ENCODE measurements around the gene CDON.
A peak's percentile ranks its signal among the peaks of the same experiment; 100 is the strongest.
"Not testable (repeated sequence)": the region's sequence is repeated elsewhere in the genome, so short reads cannot be mapped to it uniquely, and the experiment has no call there.

Gene CDON

DNA sequence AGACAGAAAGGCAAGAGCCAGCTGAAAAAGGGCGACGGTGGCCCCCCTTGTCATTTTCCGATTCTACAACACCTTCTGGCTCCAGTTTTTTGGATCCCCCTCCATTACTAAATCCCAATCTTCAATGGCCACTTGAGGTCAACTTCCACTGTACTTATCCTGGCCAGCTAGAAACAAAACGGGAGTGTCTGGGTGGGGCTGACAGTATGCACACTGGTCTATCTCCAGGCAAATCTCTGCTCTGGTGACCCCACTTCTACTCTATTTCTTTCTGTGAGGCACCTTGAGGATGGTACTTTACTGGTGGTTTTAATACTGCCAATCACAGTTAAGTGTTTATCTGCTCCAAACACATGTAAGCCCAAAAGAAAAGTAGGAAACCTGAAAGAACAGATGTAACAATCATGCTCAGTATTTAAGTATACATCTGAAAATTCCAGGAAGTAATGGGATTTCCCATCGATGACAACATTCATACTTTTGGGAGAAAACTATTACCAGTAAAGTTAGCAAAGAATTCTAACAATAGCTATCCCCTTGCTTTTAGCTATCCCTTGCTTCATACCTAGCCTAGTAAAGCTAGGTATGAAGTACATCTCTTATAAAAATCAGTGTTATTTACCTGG is 16.0 kb downstream of the CDON start:
- DNase-seq (ENCODE audit: low read depth in 2 of 2), result no peak

DNA sequence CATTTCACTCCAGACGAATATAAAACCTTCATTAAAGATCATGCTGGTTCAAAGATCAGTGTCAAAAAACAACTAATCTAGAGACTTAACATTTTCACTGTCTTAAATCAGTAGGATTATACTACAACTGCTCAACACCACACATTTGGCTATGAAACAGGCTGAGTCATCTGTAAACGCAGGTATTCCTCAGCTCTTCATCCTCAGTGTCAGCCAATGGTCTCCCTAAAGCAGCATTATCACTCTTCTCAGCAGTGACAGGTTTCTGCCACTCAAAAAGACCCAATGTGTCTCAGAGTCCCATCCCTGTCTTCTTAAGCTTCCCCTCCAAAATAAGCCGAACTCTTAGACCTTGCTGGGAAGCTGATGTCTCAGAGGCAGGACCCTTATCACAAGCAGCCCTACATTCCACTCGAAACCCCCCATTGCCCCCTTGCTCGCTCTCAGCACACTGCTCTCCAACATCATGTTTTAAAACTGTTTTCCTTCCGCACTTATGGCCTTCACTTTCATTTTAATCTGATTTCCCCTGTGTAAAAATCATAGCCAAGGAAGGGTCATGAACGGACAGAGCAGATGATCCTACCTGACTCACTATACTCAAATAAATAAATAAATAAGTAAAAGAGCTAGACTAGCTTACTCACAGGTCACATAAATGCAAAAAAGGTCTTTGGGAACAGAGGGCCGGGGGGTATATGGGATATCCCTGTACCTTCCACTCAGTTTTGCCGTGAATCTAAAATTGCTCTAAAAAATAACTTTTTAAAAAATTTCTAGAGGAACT is 23.0 kb downstream of the CDON start:
- DNase-seq (ENCODE audit: low read depth in 2 of 2), result no peak

DNA sequence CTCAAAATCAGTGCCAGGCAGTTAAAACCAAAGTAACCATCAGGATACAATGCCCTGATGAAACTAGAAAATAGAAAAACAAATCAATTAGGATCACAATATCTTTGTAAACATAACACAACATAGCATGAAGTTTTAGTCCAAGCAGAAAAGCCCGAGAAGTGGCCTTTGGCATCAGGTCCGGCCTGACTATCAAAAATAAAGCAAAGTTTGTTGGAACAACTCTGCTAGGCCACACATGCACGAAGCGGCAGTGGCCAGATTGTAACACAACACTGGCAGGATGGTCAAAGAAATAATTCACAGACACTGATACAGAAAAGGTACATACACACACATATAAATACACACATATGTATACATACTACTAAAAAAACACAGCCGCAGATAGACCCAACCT is 26.9 kb downstream of the CDON start:
- no peak for DNase-seq (ENCODE audit: low read depth in 2 of 2)

DNA sequence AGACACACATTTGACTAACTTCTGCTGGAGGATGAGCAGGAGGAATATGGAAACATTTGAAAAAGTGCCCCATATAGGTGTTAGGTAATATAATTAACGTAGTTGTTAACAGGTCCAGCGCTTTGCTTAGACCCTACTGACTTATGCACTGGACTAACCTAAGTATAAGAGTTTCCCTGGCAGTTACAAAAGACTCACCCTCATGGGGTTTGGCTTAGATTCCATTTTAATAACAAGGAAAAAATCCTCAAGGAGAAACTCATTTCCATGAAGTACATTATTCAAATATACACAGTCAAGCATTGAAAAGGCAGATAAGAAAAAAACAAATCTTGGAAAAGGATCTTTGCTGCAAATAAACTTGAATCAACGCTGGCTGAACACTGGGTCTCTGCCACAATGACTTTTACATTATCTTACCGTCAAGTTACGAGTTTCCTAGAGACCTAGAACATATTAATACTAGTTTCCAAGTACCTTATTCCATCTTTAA is 27.7 kb downstream of the CDON start:
- DNase-seq (ENCODE audit: low read depth in 2 of 2), result no peak

DNA sequence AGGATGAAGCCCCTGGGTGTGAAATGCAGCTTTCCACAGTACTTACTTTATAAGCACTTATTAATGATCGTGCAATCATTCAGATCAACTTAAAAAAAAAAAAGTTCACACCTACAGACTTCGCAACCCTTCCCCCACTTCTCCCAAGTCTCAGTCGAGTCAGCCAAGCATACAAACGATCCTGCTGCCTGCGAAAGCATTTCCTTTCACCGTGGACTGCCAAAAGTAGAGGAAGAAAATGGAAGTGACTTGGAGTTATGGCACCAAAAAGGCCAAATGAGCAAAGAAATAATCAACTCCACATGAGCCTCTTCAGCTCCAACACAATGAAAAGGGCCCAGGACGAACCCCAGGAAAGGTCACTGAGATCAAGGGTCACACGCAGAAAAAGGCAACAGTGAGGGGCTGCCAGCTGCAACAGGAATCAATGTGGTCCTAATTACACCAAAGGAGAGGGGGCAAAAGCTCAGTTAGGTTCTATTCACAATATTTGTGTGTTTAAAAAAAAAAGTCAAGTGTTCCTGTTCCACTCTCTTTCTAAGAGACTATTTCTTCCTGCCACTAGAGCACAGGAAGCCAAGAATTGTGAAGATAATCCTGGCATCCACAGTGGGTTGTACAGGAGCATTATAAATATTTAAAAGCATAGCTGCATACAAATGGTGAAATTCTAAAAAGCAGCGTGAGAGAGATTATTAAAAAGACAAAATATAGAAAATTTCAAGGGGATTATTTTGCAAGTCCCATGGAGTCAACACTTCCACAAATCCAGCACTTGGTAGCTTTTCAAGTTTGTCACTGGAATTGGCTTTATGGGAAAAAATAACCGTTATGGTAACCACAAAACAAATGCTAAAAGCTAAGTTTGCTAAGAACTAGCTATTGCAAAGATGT is 28.4 kb downstream of the CDON start:
- no peak for DNase-seq (ENCODE audit: low read depth in 2 of 2)

DNA sequence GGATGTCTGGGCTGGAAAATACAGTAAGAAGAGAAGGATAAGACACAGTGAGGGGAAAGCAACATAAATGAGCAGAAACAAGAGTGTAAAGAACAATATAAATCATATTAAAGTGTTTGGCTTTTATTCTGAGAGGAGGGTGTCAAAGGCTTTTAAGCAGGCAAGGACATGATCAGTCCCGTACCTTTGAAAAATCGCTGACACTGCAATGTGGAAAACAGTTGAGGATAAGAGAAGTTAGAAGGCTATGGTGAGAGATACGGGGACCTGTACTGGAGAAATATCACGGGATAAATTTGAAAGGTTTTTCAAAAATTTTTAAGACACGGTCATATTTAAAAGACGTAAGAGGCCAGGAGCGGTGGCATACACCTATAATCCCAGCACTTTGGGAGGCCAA is 30.3 kb downstream of the CDON start:
- DNase-seq (ENCODE audit: low read depth in 2 of 2), result no peak

DNA sequence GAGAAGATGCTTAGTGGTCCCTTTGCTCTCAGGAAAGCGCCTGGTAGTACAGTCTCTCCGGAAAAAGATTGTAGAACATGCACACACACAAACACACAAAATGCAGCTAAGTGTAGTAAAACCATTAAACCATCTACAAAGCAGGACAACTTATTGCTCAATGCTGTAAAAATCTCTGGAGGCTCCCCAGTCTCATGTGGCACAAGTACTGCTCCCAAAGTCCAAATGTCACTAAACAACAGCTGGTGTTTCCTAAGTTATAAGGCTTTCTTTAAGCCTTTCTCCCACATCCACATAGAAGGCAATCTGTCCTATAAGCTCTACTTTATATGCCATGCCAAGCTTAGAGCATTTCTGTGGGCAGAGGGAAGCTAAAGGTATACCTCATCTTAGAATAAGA is 32.9 kb downstream of the CDON start:
- DNase-seq (ENCODE audit: low read depth in 2 of 2), result no peak

DNA sequence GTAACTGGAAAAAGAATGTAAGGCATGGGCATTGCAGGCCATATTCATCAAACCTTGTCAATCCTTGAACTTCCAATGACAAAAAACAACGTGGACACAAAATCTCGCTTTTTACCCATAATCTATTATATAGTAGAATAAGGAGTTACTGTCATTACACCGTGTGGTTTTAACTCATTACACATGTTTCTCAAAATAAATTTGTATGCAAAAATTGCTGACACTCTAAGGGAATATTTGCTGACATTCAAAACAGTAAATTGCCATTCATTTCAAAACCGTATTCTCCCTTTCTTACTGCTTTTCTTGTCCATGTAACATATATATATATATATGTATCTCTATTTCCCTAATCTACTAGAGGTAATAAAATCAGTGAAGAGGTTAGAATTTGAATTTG is 33.4 kb downstream of the CDON start:
- DNase-seq (ENCODE audit: low read depth in 2 of 2), result no peak

DNA sequence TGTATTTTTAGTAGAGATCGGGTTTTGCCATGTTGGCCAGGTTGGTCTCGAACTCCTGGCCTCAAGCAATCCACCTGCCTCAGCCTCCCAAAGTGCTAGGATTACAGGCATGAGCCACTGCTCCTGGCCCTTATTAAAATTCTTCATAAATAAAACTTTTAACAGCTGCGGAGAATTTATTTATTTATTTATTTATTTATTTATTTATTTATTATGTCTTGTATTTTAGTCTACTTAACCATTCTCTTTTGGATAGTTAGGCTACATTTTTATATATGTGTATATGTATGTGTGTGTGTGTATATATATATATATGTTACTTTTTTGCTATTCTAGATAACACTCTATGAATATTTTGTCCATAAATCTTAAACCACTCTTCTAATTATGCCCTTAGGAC is 34.1 kb downstream of the CDON start:
- not testable (repeated sequence) for DNase-seq (ENCODE audit: low read depth in 2 of 2)

DNA sequence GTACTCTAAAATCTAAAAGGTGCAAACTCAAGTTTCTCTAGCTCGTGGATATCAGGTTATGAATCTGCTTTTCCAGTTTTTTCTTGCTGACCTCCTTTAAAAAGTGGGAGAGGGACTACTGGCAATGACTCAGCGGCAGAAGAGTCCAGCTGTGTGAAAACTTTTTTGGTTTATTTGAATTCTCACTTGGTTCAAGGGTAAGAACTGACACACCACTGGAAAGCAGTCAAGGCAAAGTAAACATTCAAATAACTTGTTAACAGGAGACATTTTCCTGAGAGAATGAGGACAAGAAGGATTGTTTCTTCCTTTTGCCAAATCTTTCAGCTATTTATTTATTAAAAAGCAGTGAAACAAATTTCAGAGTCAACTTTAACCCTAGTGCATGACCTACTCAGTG is 36.1 kb downstream of the CDON start:
- no peak for DNase-seq (ENCODE audit: low read depth in 2 of 2)

DNA sequence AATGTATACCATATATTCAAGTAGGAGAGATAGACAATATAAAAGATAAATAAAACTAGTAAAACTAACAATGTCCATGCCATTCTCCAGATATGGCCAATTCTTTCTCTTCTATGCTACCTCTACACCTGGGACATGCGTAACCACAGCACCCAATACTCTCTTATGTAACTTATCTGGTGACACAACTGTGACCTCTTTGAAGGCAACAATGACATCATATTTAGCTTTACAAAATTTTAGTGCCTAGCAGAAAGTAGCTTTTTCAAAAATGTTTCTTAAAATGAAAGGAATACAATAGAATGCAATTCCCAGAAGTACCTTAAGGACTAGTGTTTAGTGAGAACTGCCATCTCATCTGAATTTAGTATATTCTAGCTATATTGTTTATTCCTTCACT is 36.8 kb downstream of the CDON start:
- no peak for DNase-seq (ENCODE audit: low read depth in 2 of 2)

DNA sequence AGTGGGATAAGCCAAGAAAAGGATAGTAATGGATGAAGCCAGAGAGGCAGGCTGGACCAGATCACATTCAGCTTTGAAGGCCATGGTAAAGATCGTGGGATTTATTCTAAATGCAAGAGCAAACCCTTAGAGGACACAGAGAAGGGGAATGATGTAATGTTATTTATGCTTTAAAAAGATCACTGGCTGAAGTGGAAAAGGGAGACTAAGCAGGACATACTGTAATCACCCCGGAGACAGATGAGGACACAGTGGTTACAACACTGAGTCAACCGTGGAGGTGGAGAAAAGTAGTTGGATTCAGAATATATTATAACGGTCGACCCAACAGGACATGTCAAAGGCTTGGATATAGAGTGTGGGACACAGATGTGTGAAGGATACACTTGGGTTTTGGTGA is 38.5 kb downstream of the CDON start:
- DNase-seq (ENCODE audit: low read depth in 2 of 2), result no peak

DNA sequence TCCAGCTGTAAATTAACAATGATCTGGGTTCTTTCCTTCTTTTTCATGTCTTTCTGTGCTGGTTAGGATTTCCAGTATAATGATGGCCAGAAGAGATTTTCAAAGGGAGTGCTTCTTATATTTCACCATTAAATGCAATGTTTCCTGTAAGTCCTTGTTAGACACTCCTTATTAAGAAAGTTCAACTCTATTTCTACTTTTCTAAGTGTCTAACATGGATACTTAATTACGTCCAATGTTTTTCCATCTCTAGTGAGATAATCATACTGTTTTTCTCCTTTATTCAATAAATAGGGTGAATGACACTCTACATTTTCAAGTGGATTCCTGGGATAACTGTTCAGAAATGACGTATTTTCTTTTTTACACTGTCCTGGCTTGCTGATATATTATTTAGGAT is 49.8 kb downstream of the CDON start:
- DNase-seq (ENCODE audit: low read depth in 2 of 2), result no peak

DNA sequence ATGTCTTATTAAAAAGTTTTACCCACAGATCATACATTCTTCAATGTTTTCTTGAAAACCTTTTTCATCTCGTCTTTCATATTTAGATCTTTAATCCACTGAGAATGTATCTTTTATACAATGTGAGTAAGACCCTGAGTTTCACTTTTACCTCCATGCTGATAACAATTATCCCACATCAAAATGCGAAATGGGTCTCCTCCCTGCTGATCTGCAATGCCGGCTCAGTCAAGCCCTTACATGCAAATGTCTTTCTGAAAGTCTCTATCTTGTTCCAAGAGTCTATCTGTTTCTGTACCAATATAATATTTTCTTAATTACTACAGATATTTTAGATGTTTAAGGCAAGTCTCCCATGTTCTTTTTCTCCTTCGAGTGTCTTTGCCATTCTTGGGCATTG is 50.9 kb downstream of the CDON start:
- no peak for DNase-seq (ENCODE audit: low read depth in 2 of 2)

DNA sequence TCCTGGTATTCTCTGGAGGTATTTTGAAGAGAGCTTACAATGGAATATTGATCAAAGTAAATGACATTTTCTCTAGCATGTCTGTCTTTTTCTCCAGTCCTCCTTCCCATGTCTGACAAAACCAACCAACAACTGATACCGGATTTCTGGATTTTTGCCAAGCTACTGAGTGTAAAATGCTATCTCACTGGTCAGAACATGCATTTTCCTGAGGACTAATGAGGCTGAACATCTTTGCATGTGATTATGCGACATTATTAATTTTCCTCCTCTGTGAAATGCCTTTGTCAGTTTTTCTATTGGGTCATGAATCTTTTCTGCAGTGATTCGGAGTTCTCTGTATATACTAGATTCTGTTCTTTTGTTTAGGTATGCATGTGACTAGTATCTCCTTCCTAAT is 51.4 kb downstream of the CDON start:
- no peak for DNase-seq (ENCODE audit: low read depth in 2 of 2)

DNA sequence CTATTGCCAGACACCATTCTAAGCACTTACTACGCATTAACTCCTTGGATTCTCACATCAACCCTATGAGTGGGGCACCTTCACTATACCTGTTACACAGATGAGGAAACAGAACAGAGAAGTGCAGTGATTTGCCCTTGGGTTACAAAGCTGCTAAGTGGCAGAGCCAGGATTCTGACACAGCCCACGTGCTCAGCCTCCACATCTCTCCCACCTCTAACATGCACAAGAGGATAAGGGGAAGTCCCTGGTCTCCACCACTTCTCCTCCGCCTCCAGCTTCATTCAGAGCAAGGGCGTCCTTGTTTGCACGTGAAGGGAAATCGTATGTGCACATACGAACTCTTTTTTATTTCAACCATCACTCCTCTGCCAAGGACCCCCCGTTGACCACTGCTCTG is 53.7 kb downstream of the CDON start:
- no peak for DNase-seq (ENCODE audit: low read depth in 2 of 2)

DNA sequence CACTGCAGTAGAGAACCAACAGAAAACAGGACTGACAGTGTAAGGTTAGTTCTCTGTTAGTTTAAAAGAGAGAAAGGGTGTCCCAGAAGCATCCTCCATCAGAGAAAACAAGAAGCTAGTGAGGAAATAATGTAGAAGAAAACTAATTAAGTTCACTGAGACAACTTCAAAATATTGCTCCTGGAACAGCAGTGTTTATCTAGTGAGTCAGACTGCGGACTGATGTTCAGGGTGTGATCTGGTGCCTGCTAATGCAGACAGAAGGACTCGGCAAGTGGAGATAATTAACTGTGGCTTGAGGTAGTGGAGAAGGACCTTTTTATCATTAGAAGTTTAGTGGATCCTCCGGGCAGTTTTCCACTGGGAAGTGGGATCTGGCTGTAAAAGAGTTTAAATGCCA is 55.4 kb downstream of the CDON start:
- DNase-seq (ENCODE audit: low read depth in 2 of 2), result no peak

DNA sequence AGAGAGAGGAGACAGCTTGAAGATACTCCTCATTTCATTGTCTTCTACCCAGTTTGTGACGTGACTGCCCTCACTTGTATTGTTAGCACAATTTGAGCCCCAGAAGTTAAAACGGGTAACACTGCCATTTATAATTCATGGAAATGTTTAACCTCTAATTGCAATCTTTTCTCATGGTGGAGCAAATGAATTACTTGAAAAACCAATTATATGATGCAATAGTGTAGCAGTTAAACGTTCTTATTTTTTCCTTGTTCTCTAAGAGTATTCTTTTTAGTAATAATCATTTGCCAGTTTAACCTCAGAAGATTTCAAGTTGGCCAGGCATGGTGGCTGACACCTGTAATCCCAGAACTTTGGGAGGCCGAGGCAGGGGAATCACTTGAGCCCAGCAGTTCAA is 56.6 kb downstream of the CDON start:
- no peak for DNase-seq (ENCODE audit: low read depth in 2 of 2)

DNA sequence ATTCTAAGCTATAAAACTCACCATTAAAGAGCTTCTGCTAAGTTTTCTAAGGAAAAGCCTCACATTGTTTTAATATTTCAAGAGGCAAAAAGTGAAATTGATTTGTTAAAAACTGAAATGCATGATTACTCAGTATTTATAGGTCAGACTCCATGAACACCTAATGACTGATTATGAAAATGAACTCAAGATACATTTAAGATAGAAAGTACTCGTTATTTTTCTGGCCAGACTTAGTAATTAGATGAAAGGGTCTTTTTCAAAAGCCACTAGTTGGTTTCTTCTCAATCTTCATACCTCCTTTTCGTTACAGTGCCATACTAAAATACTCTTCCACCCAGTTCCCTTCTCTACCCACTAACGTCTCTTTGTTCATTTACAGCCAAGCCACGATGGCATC is 60.5 kb downstream of the CDON start:
- no peak for DNase-seq (ENCODE audit: low read depth in 2 of 2)

DNA sequence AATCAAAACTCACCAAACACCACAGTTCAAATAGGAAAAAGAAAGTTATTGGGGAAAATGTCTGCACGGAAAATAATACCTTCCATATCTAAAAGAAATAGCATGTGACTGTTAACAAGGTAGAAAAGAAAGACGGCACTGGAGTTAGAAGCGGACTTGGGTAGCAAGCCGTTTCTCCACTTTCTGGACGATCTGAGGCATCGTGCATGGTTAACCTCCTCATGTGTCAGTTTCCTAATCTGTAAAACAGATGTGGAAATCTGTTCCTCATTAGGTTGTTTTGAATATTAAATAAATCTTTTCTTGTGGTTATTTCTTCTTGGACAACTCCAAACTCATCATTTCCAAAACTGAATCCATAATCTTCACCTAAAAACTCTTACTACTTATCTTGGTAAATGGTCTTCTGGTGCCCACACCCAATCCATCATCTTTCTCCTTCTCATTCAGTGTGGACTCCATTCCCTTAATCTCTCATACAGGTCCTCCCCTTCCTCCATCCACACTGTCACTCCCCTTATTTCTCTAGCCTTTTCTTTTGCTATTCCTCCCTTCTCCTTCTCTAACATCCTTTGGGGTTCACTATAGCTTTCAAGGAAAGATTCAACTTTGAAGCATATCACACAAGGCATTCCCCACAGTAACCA is 63.3 kb downstream of the CDON start:
- no peak for DNase-seq (ENCODE audit: low read depth in 2 of 2)

DNA sequence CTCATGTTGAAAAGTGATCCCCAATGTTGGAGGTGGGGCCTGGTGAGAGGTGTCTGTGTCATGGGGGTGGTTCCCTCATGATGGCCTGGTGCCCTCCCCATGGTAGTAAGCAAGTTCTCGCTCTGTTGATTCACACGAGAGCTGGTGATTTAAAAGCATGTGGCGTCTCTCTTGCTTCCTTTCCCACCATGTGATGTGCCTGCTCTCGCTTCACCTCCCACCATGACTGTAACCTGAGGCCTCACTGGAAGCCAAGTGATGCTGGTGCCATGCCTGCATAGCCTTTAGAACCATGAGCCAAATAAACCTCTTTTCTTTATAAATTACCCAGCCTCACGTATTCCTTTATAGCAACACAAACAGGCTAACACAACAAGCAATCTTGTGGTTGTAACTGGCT is 64.4 kb downstream of the CDON start:
- DNase-seq (ENCODE audit: low read depth in 2 of 2), result no peak

DNA sequence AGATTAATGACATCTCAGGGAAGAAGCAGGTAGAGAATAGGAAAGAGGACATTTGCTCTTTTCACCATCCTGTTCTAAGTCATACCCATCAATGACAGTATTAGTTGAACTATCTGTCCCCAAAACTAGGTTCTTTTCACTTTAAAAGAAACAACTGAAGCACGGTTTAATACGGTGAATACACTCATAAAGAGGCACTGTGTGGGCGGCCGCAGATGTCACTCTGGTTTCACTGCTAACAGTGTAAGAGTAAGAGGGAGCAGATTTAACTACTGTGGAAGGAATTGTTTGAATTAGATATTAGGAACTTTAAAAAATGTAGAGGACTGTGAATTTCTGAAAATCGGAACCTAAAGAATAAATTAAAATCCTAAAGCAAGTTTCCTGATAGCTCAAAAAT is 67.4 kb downstream of the CDON start:
- DNase-seq (ENCODE audit: low read depth in 2 of 2), result peak in 1 of 2 donors; percentile 19

All from stimulated activated CD4-positive, alpha-beta T cell treated with anti-CD3 and anti-CD28 coated beads, Interleukin-1b, Interleukin-23, amount 100 ng/mL, for 4 hours (primary cell).